Fibroblast of skin of scalp (primary cell): ENCODE data around the gene BAG5.

Experiments used
- DNase-seq: peaks from one replicate; pipeline ENCODE4 v3.0.0-alpha.2; 2013

The BAG5 gene

DNA sequence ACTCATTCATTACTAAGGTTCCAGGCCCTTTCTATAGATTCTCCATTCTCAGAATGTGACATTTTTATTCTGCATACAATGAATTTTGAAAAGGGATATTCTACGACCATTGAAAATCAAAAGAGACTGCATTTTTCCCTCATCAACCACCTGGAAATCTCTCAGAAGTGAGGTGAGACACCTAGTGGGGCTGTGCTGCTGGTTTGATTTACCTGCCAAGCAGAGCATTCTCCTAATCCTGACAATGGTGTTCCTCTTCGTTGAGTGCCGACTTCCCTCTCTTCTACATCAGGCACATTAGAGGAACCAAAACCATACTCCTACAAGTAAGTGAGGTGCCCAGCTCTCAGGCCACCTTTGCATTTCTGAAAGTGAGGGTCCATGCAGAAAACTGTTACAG, 54.7 kb downstream of the BAG5 start:
- DNase-seq = no peak
